ENCODE measurements around the gene PITPNB.

Gene PITPNB

GRCh38 chr22:27845644-27846043 lies 73.4 kb downstream of the PITPNB start:
- no peak overlapping the region for H3K4me3 ChIP-seq (replicated peaks; ENCODE audit: low read depth, low read length)
- no peaks in the 10 kb centered on the region for H3K27me3 ChIP-seq (replicated peaks; ENCODE audit: control insufficient read depth, insufficient read depth, low read length)
- DNase-seq (ENCODE audit: extremely low read depth, insufficient read length): no peak
- peaks cover 17% of the 10 kb centered on the region for H3K36me3 ChIP-seq (ENCODE audit: control insufficient read depth, insufficient read depth, low read length)
- TF ChIP-seq CTCF (IDR thresholded peaks at IDR 0.05; ENCODE audit: insufficient read depth, low read length, poor library complexity, severe bottlenecking): no peak

GRCh38 chr22:27844656-27845591 lies 74.1 kb downstream of the PITPNB start:
- H3K27me3 ChIP-seq (replicated peaks; ENCODE audit: control insufficient read depth, insufficient read depth, low read length): no peaks in the 10 kb centered on the region
- DNase-seq (ENCODE audit: extremely low read depth, insufficient read length): no peak

DNA sequence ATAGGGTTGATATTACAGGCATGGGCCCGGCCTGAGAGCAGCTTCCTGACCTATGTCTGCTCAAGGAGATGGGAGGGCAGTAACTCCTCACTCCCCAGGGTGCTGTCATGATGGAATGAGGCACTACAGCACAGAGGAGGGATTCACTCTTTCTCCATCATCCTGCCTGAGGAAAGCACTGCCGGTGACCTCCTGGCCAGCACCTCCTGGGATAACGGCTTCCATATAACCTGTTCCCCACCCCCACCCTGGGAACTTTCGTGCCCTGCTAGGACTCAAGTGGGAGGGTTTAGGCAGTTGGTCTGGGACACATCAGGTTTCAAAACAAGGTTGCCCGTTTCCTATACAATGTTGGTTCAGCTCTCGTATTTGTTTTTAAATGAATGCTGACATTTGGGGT lies 74.8 kb downstream of the PITPNB start:
- no peak for TF ChIP-seq CTCF (IDR thresholded peaks at IDR 0.05; ENCODE audit: insufficient read depth, low read length, poor library complexity, severe bottlenecking)
- no peak for DNase-seq (ENCODE audit: extremely low read depth, insufficient read length)
- Histone ChIP-seq H3K27me3 (replicated peaks; ENCODE audit: control insufficient read depth, insufficient read depth, low read length) (no peaks in the 10 kb centered on the region), H3K4me3 (replicated peaks; ENCODE audit: low read depth, low read length) (no peak overlapping the region), H3K36me3 (ENCODE audit: control insufficient read depth, insufficient read depth, low read length) (peaks cover 12% of the 10 kb centered on the region)

More at GRCh38 chr22:27844656-27845591, 74.1 kb downstream of the PITPNB start:
- Histone ChIP-seq H3K36me3 (ENCODE audit: control insufficient read depth, insufficient read depth, low read length) (peaks cover 13% of the 10 kb centered on the region), H3K4me3 (replicated peaks; ENCODE audit: low read depth, low read length) (no peak overlapping the region)
- no peak for TF ChIP-seq CTCF (IDR thresholded peaks at IDR 0.05; ENCODE audit: insufficient read depth, low read length, poor library complexity, severe bottlenecking)

DNA sequence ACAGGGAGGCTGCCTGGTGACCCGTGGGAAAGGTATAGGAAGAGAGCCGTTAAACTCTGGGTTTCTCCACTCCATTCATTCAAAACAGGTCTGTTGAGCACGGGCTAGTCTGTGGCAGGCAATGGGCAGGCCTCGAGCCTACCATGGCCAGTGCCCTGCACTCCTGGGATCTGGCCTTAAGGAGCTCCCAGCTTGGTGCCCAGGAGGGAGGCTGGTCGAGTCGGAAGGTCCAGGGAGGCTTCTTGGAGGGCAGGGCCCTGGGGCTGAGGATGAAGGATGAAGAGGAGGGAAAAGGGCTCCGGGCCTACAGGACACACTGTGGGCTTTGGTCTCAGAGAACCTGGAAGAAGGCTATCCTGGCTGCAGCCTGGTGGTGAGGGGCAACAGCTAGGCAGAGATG lies 75.6 kb downstream of the PITPNB start:
- no peaks in the 10 kb centered on the region for H3K27me3 ChIP-seq (replicated peaks; ENCODE audit: control insufficient read depth, insufficient read depth, low read length)
- H3K4me3 ChIP-seq (replicated peaks; ENCODE audit: low read depth, low read length): no peak overlapping the region
- no peak for TF ChIP-seq CTCF (IDR thresholded peaks at IDR 0.05; ENCODE audit: insufficient read depth, low read length, poor library complexity, severe bottlenecking)
- DNase-seq (ENCODE audit: extremely low read depth, insufficient read length): no peak
- H3K36me3 ChIP-seq (ENCODE audit: control insufficient read depth, insufficient read depth, low read length): peaks cover 11% of the 10 kb centered on the region

DNA sequence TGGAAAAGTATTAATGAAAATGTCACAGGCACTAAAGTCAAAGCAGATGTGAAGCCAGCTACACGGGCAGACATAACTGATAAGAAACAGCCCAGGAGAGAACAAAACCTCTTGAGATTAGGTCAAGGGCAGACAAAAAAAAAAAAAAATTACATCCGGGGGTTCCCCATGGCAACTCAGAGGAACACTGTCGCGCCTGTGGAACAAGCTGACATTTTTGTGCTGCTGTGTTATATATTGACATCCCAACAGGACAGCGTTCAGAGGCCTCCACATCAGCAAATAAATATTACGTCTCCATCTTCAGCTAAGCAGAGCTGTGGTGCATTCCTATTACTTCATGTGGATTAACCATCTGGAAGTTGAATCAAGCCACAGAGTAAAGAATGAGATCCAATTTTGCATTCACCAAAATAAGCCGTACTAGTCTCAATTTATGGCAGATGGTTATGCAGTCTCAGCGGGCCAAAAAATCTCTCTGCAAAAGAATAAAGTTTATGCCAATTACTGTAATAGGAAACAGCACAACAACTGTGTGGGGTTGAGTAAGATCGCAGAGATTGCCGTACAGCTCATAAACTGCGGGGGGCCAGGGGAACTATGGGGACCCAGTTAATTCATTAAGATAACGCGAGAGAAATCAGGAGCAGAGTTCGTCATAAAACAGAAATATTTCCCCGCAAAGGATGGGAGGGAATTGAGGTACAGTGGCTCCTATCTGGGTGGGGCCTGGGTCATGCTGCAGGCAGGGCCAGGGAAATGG lies 76.2 kb downstream of the PITPNB start:
- Histone ChIP-seq H3K36me3 (ENCODE audit: control insufficient read depth, insufficient read depth, low read length) (peaks cover 9% of the 10 kb centered on the region), H3K4me3 (replicated peaks; ENCODE audit: low read depth, low read length) (no peak overlapping the region), H3K27me3 (replicated peaks; ENCODE audit: control insufficient read depth, insufficient read depth, low read length) (no peaks in the 10 kb centered on the region)
- TF ChIP-seq CTCF (IDR thresholded peaks at IDR 0.05; ENCODE audit: insufficient read depth, low read length, poor library complexity, severe bottlenecking): no peak
- DNase-seq (ENCODE audit: extremely low read depth, insufficient read length): no peak
